ENCODE results near the gene MEIS3. TPM values are rescaled to one million over a fixed set of nuclear protein-coding genes. Genes with fewer than 3 reads are reported as not detected.

The MEIS3 gene
- total and polyA plus RNA-seq, 9 of the 15 experiments (the other 6 are each of a cell fraction or from before 2014, with no cell fraction given): 0.06 to 0.80 (median 0.25) TPM; not detected in 1

GRCh38 chr19:47406711-47407416, 12.5 kb downstream of the MEIS3 start (continued):
- TF ChIP-seq REST (IDR thresholded peaks at IDR 0.05; ENCODE audit: borderline replicate concordance) (peak; percentile 99), REST (CRISPR knock-in tag; IDR thresholded peaks at IDR 0.05; ENCODE audit: low read depth) (peak; percentile 98), PHTF2 (CRISPR knock-in tag; IDR thresholded peaks at IDR 0.05) (no peak), NEUROD1 (IDR thresholded peaks at IDR 0.05; ENCODE audit: borderline replicate concordance, low read depth, low read length, partially characterized antibody) (no peak), FUS (optimal IDR thresholded peaks at IDR 0.05; ENCODE audit: low read depth, low read length) (no peak), HIVEP1 (CRISPR knock-in tag; IDR thresholded peaks at IDR 0.05) (no peak), SFPQ (IDR thresholded peaks at IDR 0.05; ENCODE audit: low read depth, low read length) (no peak), TAF7 (tag; IDR thresholded peaks at IDR 0.05) (no peak), HNRNPL (IDR thresholded peaks at IDR 0.05; ENCODE audit: low read depth, low read length) (peak; percentile 53; the same call in 1 of the 2 replicates), PRMT5 (CRISPR knock-in tag; IDR thresholded peaks at IDR 0.05) (peak; percentile 46; the same call in 1 of the 2 replicates)
- TF ChIP-seq, protein P1, sequence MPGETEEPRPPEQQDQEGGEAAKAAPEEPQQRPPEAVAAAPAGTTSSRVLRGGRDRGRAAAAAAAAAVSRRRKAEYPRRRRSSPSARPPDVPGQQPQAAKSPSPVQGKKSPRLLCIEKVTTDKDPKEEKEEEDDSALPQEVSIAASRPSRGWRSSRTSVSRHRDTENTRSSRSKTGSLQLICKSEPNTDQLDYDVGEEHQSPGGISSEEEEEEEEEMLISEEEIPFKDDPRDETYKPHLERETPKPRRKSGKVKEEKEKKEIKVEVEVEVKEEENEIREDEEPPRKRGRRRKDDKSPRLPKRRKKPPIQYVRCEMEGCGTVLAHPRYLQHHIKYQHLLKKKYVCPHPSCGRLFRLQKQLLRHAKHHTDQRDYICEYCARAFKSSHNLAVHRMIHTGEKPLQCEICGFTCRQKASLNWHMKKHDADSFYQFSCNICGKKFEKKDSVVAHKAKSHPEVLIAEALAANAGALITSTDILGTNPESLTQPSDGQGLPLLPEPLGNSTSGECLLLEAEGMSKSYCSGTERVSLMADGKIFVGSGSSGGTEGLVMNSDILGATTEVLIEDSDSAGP (CRISPR knock-in tag; IDR thresholded peaks at IDR 0.05): no peak
